Heart right ventricle (tissue), 16 donors: ENCODE data around the gene SLC25A13. TPM values are rescaled to one million over a fixed set of nuclear protein-coding genes. Genes with fewer than 3 reads are reported as not detected.
"Not testable (repeated sequence)": the region's sequence is repeated elsewhere in the genome, so short reads cannot be mapped to it uniquely, and the experiment has no call there.

ENCODE experiments used
- ATAC-seq, 8 donors: fragments of 200-7000 bp; cut with Tn5 transposase; one replicate each; pipeline ENCODE4 v1.9.1; 2020; ENCODE audit warnings: mild to moderate bottlenecking in 8 of 8, moderate library complexity in 8 of 8, moderate number of reproducible peaks in 1 of 8
- DNase-seq, 2 donors: peaks; one replicate each; pipeline ENCODE4 v3.0.0-alpha.2; 2020
- H3K27ac ChIP-seq, 10 donors: fragments of 200-600 bp; sonication (generic) in 2 of 10; one replicate each; pipeline versions ENCODE4 v1.5.0 to v1.8.0; 2020 to 2022; ENCODE audit warnings: mild to moderate bottlenecking in 3 of 10
- H3K27me3 ChIP-seq, 7 donors: fragments of 200-600 bp; one replicate each; pipeline ENCODE4 v1.8.0; 2021 to 2022; ENCODE audit warnings: mild to moderate bottlenecking in 2 of 7
- H3K36me3 ChIP-seq, 9 donors: fragments of 200-600 bp; sonication (generic) in 1 of 9; one replicate each; pipeline versions ENCODE4 v1.5.0 to v1.8.0; 2020 to 2022; ENCODE audit warnings: mild to moderate bottlenecking in 2 of 9
- H3K4me1 ChIP-seq, 9 donors: fragments of 200-600 bp; sonication (generic) in 1 of 9; one replicate each; pipeline versions ENCODE4 v1.5.0 to v1.8.0; 2020 to 2022; ENCODE audit warnings: mild to moderate bottlenecking in 4 of 9
- H3K4me3 ChIP-seq, 10 donors: fragments of 200-600 bp; sonication (generic) in 2 of 10; one replicate each; pipeline versions ENCODE4 v1.5.0 to v1.8.0; 2020 to 2022; ENCODE audit warnings: mild to moderate bottlenecking in 7 of 10, moderate library complexity in 2 of 10
- H3K9me3 ChIP-seq, 11 donors: fragments of 200-600 bp in 10 of 11; sonication (generic) in 2 of 11; one replicate each; pipeline versions ENCODE4 v1.5.0 to v1.8.0; 2013 to 2022; ENCODE audit warnings: mild to moderate bottlenecking in 2 of 11, control low read depth in 1 of 11, moderate library complexity in 1 of 11
- CTCF ChIP-seq, 9 donors: fragments of 200-600 bp; sonication (generic) in 2 of 9; IDR thresholded peaks; one replicate each; pipeline versions ENCODE4 v1.5.0 to v1.8.0; 2021 to 2022; ENCODE audit warnings: antibody characterized with exemption in 9 of 9, mild to moderate bottlenecking in 5 of 9, moderate library complexity in 1 of 9
- WGBS, 2 donors: extraction: QIAGEN DNeasy Blood & Tissue Kit; methylation state at CpG; one replicate each; pipeline ENCODE4 v1.1.7; 2013; ENCODE audit warnings: inconsistent platforms in 1 of 2; 5-methylcytosine and 5-hydroxymethylcytosine counted together
- intact Hi-C, 10 donors: fragments of 100-400 bp; cut with DNase I; formaldehyde crosslinking; loops; one replicate each; pipeline versions ENCODE4 v1.11.1 to v1.14.2; 2022
- long read RNA-seq, 3 donors: library from polyadenylated mRNA; unstranded; transcript quantifications; one replicate each; pipeline ENCODE4 v2.0.0, GENCODE V29; 2020 to 2021
- polyA plus RNA-seq, 2 donors: library from polyadenylated mRNA; stranded (reverse); fragments of 200-250 nt; gene quantifications; one replicate each; pipeline ENCODE4 v1.2.3, GENCODE V29; 2013
- total RNA-seq, 10 donors: library from RNA; stranded (reverse); fragmentation: NEBNext Ultra II Directional in 3 of 10; extraction: Animal tissue kit (Norgen Biotek cat#: 25700) in 3 of 10; gene quantifications; one replicate each; pipeline versions ENCODE4 v1.2.1 to v1.2.4, GENCODE V29; 2021 to 2023
- donor health status: Arrhythmogenic right ventricular cardiomyopathy.
- donor health status: ischemic (EF 13 %, LVEDD 7.1; RV severe dilation, severe dysfunction).
- donor health status: healthy with polysubstance abuse.
- donor health status: DM: no; HTN: yes; CAD: no.
- donor health status: DM: no; HTN: no; CAD: no.
- donor health status: ischemic (EF 25% LVEDD 6.9; RV normal size, moderate dysfunction).
- donor health status: ischemic (EF 25% LVEDD 5.7; RV mildly dilated, moderate dysfunction).
- donor health status: healthy.
- donor health status: DM: yes; HTN: yes; CAD: no.
- donor health status: Ischemic cardiomyopathy.
- donor health status: ischemic (EF 35%, LVEDD 5.7; RV mildly dilated, moderate dysfunction).
- donor health status: nonischemic (EF 11% LVEDD 7.7; RV severe dilation, severe dysfunction).
- donor health status: DM: yes; HTN: yes; CAD: no.
- donor health status: PGD.
- donor health status: ischemic (EF 29% LVEDD 5.4; RV normal size, mild dysfunction).
- donor health status: nonischemic (EF 23%, LVEDD 6.1; RV moderate dilation, normal function).

SLC25A13 gene
- total RNA-seq (10 to 100 TPM in 5 of 10 donors, 1 to 10 TPM in 5; 6.5 to 15.3 (median 10.3) TPM), polyA plus RNA-seq (1 to 10 TPM; 5.2 to 8.1 TPM)
- long read RNA-seq, donor 1, partial matches to known transcripts, result 1 of 6 reads
- long read RNA-seq, donor 1, other reads (novel, unspliced or antisense), result 1 of 6 reads
- long read RNA-seq, donor 2, transcript SLC25A13-201 (18 exons, 3,136 nt), result major isoform, 8 of 13 reads
- long read RNA-seq, donor 2, partial matches to known transcripts, result 1 of 13 reads
- long read RNA-seq, donor 2, other reads (novel, unspliced or antisense), result 3 of 13 reads
- long read RNA-seq, donor 3, transcript SLC25A13-201 (18 exons, 3,136 nt), result major isoform, 9 of 25 reads
- long read RNA-seq, donor 3, partial matches to known transcripts, result 6 of 25 reads
- long read RNA-seq, donor 3, other reads (novel, unspliced or antisense), result 9 of 25 reads

GRCh38 chr7:96321658-96322372 is at the start of gene SLC25A13:
Gene SLC25A13 (minus strand): TSS chr7:96322098. CDS start chr7:96321956, 142 bp downstream.
- intact Hi-C loops, result loop anchor here in 3 of 10 donors (5.0 to 10.0 kb wide), 3 partner anchors 90 to 385 kb away; partner anchors contain the start of gene SEM1 (in 2 of the 3)
- Histone ChIP-seq H3K4me3 (peak within 1 kb of the TSS; percentile 67 to 99 (median 93)), H3K9me3 (peaks cover 0 to 2% (median 0%) of the 10 kb centered on the region in 11 donors), H3K4me1 (peaks cover 5 to 41% (median 32%) of the 10 kb centered on the region in 9 donors), H3K27ac (peak within 1 kb of the TSS; percentile 93 to 99 (median 97)), H3K36me3 (no peaks in the 10 kb centered on the region), H3K27me3 (no peaks in the 10 kb centered on the region)
- no peak for TF ChIP-seq CTCF (IDR thresholded peaks at IDR 0.05)
- peak; percentile 92 to 93 for DNase-seq
- WGBS, 2 donors, result 0 to 1% methylated on average over 62 to 66 of the region's 66 CpGs
- peak; percentile 98 to 100 (median 98) for ATAC-seq

GRCh38 chr7:96365916-96366315 is 44.0 kb upstream of the SLC25A13 start:
- H3K27me3 ChIP-seq, DNase-seq, ATAC-seq, H3K4me1 ChIP-seq, H3K4me3 ChIP-seq, intact Hi-C loops, H3K36me3 ChIP-seq, H3K27ac ChIP-seq: not testable (repeated sequence)
- 97% methylated on average over 1 to 2 of the region's 2 CpGs for WGBS, 2 donors
- peaks cover 0 to 16% (median 0%) of the 10 kb centered on the region in 11 donors for H3K9me3 ChIP-seq

- Histone ChIP-seq H3K9me3 (peaks cover 0 to 12% (median 0%) of the 10 kb centered on the region in 11 donors), H3K27ac (no peak overlapping the region), H3K36me3 (no peaks in the 10 kb centered on the region), H3K4me1 (no peaks in the 10 kb centered on the region), H3K4me3 (no peak overlapping the region), H3K27me3 (no peaks in the 10 kb centered on the region)
- TF ChIP-seq CTCF (IDR thresholded peaks at IDR 0.05), result no peak
- DNase-seq, result no peak
- 84 to 90% methylated on average over 7 of the region's 7 CpGs for WGBS, 2 donors
- intact Hi-C loops, result no loop called here
- no peak for ATAC-seq
Observed at GRCh38 chr7:96361116-96361857, 39.4 kb upstream of the SLC25A13 start.

GRCh38 chr7:96359876-96360275 is 38.0 kb upstream of the SLC25A13 start:
- peaks cover 0 to 7% (median 0%) of the 10 kb centered on the region in 11 donors for H3K9me3 ChIP-seq
- ATAC-seq (no peak), DNase-seq (no peak)
- H3K27me3 ChIP-seq, result no peaks in the 10 kb centered on the region
- no peak for TF ChIP-seq CTCF (IDR thresholded peaks at IDR 0.05)
- H3K27ac ChIP-seq, result no peak overlapping the region
- H3K4me1 ChIP-seq, result no peaks in the 10 kb centered on the region
- WGBS, 2 donors, result 89 to 93% methylated on average over 2 of the region's 2 CpGs
- H3K36me3 ChIP-seq, result no peaks in the 10 kb centered on the region
- intact Hi-C loops, result no loop called here
- H3K4me3 ChIP-seq, result no peak overlapping the region

GRCh38 chr7:96358236-96358971 is 36.5 kb upstream of the SLC25A13 start:
- intact Hi-C loops, H3K27me3 ChIP-seq, ATAC-seq, H3K36me3 ChIP-seq, H3K4me1 ChIP-seq, H3K4me3 ChIP-seq, H3K9me3 ChIP-seq, DNase-seq, H3K27ac ChIP-seq: not testable (repeated sequence)
- WGBS, 2 donors, result 95 to 96% methylated on average over 25 of the region's 25 CpGs
